Erythroblast (primary cell): ENCODE data around the gene CACNA1C.

Experiments
- GATA1 ChIP-seq: IDR thresholded peaks from 2 replicates; pipeline ENCODE4 v1.6.1; 2011; ENCODE audit warnings: low read depth, mild to moderate bottlenecking, control low read depth, low read length, moderate library complexity
- POLR2A ChIP-seq: IDR thresholded peaks from 2 replicates; pipeline ENCODE4 v1.6.1; 2011; ENCODE audit warnings: mild to moderate bottlenecking, low read length

- TF ChIP-seq POLR2A (no peak), GATA1 (no peak)
Measured at GRCh38 chr12:2282318-2282717, 229.5 kb downstream of the CACNA1C start.
